HepG2 (cell line): ENCODE data around the gene RBCK1. TPM values are rescaled to one million over a fixed set of nuclear protein-coding genes. Genes with fewer than 3 reads are reported as not detected.

Experiments used
- AGO1 ChIP-seq: fragments of 200-400 bp; formaldehyde crosslinking; IDR thresholded peaks from 2 replicates; pipeline ENCODE4 v1.6.1; 2017; ENCODE audit warnings: mild to moderate bottlenecking, low read depth, low read length, moderate library complexity; ENCODE audit not compliant: poor library complexity, severe bottlenecking
- AKAP8 ChIP-seq: sonication (generic); formaldehyde crosslinking; IDR thresholded peaks from 2 replicates; pipeline ENCODE4 v1.5.1; 2020; ENCODE audit warnings: mild to moderate bottlenecking, missing genetic modification reagents
- ESRRA ChIP-seq: sonication (generic); formaldehyde crosslinking; IDR thresholded peaks from 2 replicates; pipeline ENCODE4 v1.5.1; 2020; ENCODE audit warnings: mild to moderate bottlenecking, low read depth, missing genetic modification reagents
- HES4 ChIP-seq: sonication (generic); formaldehyde crosslinking; IDR thresholded peaks from 2 replicates; pipeline ENCODE4 v1.9.0; 2021; ENCODE audit warnings: mild to moderate bottlenecking, missing genetic modification reagents, borderline replicate concordance
- PRMT3 ChIP-seq: sonication (generic); formaldehyde crosslinking; IDR thresholded peaks from 2 replicates; pipeline ENCODE4 v1.8.1; 2022; ENCODE audit warnings: low read depth, mild to moderate bottlenecking, moderate library complexity, missing genetic modification reagents, borderline replicate concordance
- SOX5 ChIP-seq: IDR thresholded peaks from 2 replicates; pipeline ENCODE4 v1.6.1; 2016; ENCODE audit warnings: borderline replicate concordance
- ZBTB7A ChIP-seq: sonication (generic); formaldehyde crosslinking; IDR thresholded peaks from 2 replicates; pipeline ENCODE4 v1.8.0; 2022; ENCODE audit warnings: mild to moderate bottlenecking, missing genetic modification reagents
- ZMYM4 ChIP-seq: sonication (generic); formaldehyde crosslinking; IDR thresholded peaks from 2 replicates; pipeline ENCODE4 v1.8.1; 2023; ENCODE audit warnings: mild to moderate bottlenecking, missing genetic modification reagents
- ZNF230 ChIP-seq: sonication (generic); formaldehyde crosslinking; IDR thresholded peaks from 2 replicates; pipeline ENCODE4 v1.4.0; 2020; ENCODE audit warnings: mild to moderate bottlenecking, missing genetic modification reagents
- ZNF629 ChIP-seq: sonication (generic); formaldehyde crosslinking; conservative IDR thresholded peaks from 2 replicates; pipeline ENCODE4 v1.5.0; 2020; ENCODE audit warnings: missing genetic modification reagents
- ZNF790 ChIP-seq: sonication (generic); formaldehyde crosslinking; IDR thresholded peaks from 2 replicates; pipeline ENCODE4 v1.8.0; 2022; ENCODE audit warnings: missing genetic modification reagents, mild to moderate bottlenecking, borderline replicate concordance
- ZNF878 ChIP-seq: sonication (generic); formaldehyde crosslinking; IDR thresholded peaks from 2 replicates; pipeline ENCODE4 v1.8.1; 2023; ENCODE audit warnings: mild to moderate bottlenecking, missing genetic modification reagents, moderate library complexity
- polyA plus RNA-seq, 8 experiments: library from polyadenylated mRNA; depleted of rRNA in 3 of 8; stranded (reverse) in 7 of 8; unstranded in 1 of 8; fragments of >200 nt; fragmentation: Illumina TruSeq in 4 of 8; extraction: Trizol in 4 of 8; gene quantifications; 2 replicates each; pipeline versions ENCODE4 v1.2.1 to v1.2.3, GENCODE V29; 2011 to 2016; ENCODE audit warnings: low read depth in 4 of 8, missing spikeins in 1 of 8, mixed read lengths in 1 of 8; ENCODE audit not compliant: insufficient read depth in 1 of 8
- total RNA-seq, 5 experiments: library from RNA; depleted of rRNA; stranded (reverse); fragments of >200 nt; fragmentation: Illumina TruSeq; extraction: Trizol; gene quantifications; 2 replicates each; pipeline ENCODE4 v1.2.3, GENCODE V29; 2016; ENCODE audit warnings: low read depth in 1 of 5
- TF ChIP-seq, protein P1 (sequence below): sonication (generic); formaldehyde crosslinking; IDR thresholded peaks from 2 replicates; pipeline ENCODE4 v1.4.0; 2020; ENCODE audit warnings: missing genetic modification reagents
- TF ChIP-seq, protein P2 (sequence below): sonication (generic); formaldehyde crosslinking; IDR thresholded peaks from 2 replicates; pipeline ENCODE4 v1.8.1; 2023; ENCODE audit warnings: mild to moderate bottlenecking, inconsistent platforms, moderate library complexity, missing genetic modification reagents, borderline replicate concordance

RBCK1 gene
- total and polyA plus RNA-seq, 2 of the 13 experiments (the other 11 are each of a cell fraction or from before 2014, with no cell fraction given): 149 to 215 TPM

DNA sequence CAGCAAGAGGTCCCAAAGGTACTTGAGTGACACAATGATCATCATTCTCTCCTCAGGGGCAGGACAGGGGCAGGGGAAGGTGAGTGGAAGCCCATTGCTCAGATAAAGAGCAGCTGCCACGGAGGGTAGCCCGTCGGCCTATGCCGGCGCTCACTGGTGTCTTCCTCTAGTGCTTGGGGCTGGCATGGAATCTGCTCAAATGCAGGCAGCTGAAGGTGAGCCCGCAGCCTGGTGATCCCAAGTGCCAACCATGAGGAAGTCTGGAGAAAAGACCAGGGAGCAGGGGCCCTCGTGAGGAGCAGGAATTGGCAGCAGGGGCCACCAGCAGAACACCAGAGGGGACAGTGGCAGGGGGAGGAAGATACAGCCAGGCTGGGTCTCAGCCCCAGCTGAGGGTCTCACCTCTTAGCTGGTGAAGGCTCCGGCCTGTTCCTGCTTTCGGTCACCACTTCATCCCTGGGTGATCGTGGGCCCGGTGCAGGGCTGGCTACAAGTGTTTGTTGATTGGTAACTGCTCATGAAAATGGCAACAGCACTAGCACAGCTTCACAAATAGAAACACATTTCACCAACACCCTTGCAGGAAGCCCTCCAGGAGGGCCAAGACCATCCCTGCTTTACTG is 24.7 kb downstream of the RBCK1 start (continued):
- TF ChIP-seq AGO1: peak; percentile 27
- TF ChIP-seq ESRRA (CRISPR knock-in tag): no peak
- TF ChIP-seq HES4 (CRISPR knock-in tag): peak; percentile 35; the same call in 1 of the 2 replicates
- TF ChIP-seq, protein P1, sequence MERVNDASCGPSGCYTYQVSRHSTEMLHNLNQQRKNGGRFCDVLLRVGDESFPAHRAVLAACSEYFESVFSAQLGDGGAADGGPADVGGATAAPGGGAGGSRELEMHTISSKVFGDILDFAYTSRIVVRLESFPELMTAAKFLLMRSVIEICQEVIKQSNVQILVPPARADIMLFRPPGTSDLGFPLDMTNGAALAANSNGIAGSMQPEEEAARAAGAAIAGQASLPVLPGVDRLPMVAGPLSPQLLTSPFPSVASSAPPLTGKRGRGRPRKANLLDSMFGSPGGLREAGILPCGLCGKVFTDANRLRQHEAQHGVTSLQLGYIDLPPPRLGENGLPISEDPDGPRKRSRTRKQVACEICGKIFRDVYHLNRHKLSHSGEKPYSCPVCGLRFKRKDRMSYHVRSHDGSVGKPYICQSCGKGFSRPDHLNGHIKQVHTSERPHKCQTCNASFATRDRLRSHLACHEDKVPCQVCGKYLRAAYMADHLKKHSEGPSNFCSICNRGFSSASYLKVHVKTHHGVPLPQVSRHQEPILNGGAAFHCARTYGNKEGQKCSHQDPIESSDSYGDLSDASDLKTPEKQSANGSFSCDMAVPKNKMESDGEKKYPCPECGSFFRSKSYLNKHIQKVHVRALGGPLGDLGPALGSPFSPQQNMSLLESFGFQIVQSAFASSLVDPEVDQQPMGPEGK: no peak
- no peak for TF ChIP-seq SOX5 (CRISPR knock-in tag)
- TF ChIP-seq ZBTB7A (CRISPR knock-in tag): 0 out of 2 replicates have a peak, but pooled peaks have one; percentile 52
- TF ChIP-seq, protein P2, sequence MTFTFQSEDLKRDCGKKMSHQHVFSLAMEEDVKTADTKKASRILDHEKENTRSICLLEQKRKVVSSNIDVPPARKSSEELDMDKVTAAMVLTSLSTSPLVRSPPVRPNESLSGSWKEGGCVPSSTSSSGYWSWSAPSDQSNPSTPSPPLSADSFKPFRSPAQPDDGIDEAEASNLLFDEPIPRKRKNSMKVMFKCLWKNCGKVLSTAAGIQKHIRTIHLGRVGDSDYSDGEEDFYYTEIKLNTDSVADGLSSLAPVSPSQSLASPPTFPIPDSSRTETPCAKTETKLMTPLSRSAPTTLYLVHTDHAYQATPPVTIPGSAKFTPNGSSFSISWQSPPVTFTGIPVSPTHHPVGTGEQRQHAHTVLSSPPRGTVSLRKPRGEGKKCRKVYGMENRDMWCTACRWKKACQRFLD (CRISPR knock-in tag): 0 out of 2 replicates have a peak, but pooled peaks have one; percentile 28
- TF ChIP-seq ZNF878: peak; percentile 42; the same call in 1 of the 2 replicates
- no peak for TF ChIP-seq ZMYM4 (CRISPR knock-in tag)
- TF ChIP-seq AKAP8: peak; percentile 90
- no peak for TF ChIP-seq PRMT3
- 0 out of 2 replicates have a peak, but pooled peaks have one; percentile 41 for TF ChIP-seq ZNF230 (CRISPR knock-in tag)
- no peak for TF ChIP-seq ZNF790 (CRISPR knock-in tag)
- 0 out of 2 replicates have a peak, but pooled peaks have one; percentile 40 for TF ChIP-seq ZNF629 (CRISPR knock-in tag)
- TF ChIP-seq, all 625 proteins: peak for 27
